CD4-positive, alpha-beta memory T cell (primary cell): ENCODE results near the gene CXCR4. TPM values are rescaled to one million over a fixed set of nuclear protein-coding genes. Genes with fewer than 3 reads are reported as not detected.
"Not testable (repeated sequence)": the region's sequence is repeated elsewhere in the genome, so short reads cannot be mapped to it uniquely, and the experiment has no call there.

Source experiments
- CTCF ChIA-PET: fragments of 350-600 bp; sonication (Branson Sonifier 250); formaldehyde crosslinking; loops from one replicate; lab custom pipeline; 2021; ENCODE audit warnings: inconsistent platforms; ENCODE audit not compliant: partially characterized antibody; lab: Charles Lee
- POLR2A ChIA-PET: fragments of 350-600 bp; sonication (Branson Sonifier 250); formaldehyde crosslinking; loops from one replicate; lab custom pipeline; 2021; ENCODE audit not compliant: partially characterized antibody; lab: Charles Lee
- DNase-seq, 5 donors: peaks; one replicate each; pipeline versions ENCODE4 v3.0.0 to v3.0.0-alpha.2; 2020 to 2022; ENCODE audit warnings: mixed read lengths in 1 of 5
- H3K27ac ChIP-seq: one replicate; pipeline ENCODE4 v1.7.0; 2013; ENCODE audit warnings: low read depth, low read length
- H3K27me3 ChIP-seq: 2 replicates; pipeline ENCODE4 v1.7.0; 2013; ENCODE audit warnings: mild to moderate bottlenecking, low read length, moderate library complexity; ENCODE audit not compliant: insufficient read depth
- H3K36me3 ChIP-seq: 2 replicates; pipeline ENCODE4 v1.7.0; 2013; ENCODE audit warnings: mild to moderate bottlenecking, low read length, moderate library complexity; ENCODE audit not compliant: insufficient read depth
- H3K4me1 ChIP-seq: 2 replicates; pipeline ENCODE4 v1.7.0; 2013; ENCODE audit warnings: mild to moderate bottlenecking, low read length, moderate library complexity; ENCODE audit not compliant: insufficient read depth
- H3K4me3 ChIP-seq, 2 donors: one replicate each; pipeline ENCODE4 v1.7.0; 2013; ENCODE audit warnings: low read length in 2 of 2, mild to moderate bottlenecking in 1 of 2
- H3K9me3 ChIP-seq, 2 donors: one replicate each; pipeline ENCODE4 v1.7.0; 2013; ENCODE audit warnings: low read length in 2 of 2, control low read depth in 1 of 2; ENCODE audit not compliant: control insufficient read depth in 1 of 2
- H3K27ac Mint-ChIP-seq, 7 donors: one replicate each; pipeline ENCODE4 v1.8.0; 2020 to 2021; ENCODE audit warnings: mixed read lengths in 7 of 7, mild to moderate bottlenecking in 6 of 7, inconsistent platforms in 3 of 7, moderate library complexity in 3 of 7
- H3K27me3 Mint-ChIP-seq, 2 donors: one replicate each; pipeline ENCODE4 v1.8.0; 2020 to 2021; ENCODE audit warnings: mixed read lengths in 2 of 2
- H3K36me3 Mint-ChIP-seq, 2 donors: one replicate each; pipeline ENCODE4 v1.8.0; 2020 to 2021; ENCODE audit warnings: mixed read lengths in 2 of 2, inconsistent platforms in 1 of 2, mild to moderate bottlenecking in 1 of 2
- H3K4me1 Mint-ChIP-seq, 4 donors: one replicate each; pipeline ENCODE4 v1.8.0; 2020 to 2021; ENCODE audit warnings: mixed read lengths in 4 of 4, mild to moderate bottlenecking in 1 of 4
- H3K4me3 Mint-ChIP-seq, 8 donors: one replicate each; pipeline ENCODE4 v1.8.0; 2020 to 2021; ENCODE audit warnings: mixed read lengths in 8 of 8, mild to moderate bottlenecking in 7 of 8, moderate library complexity in 6 of 8, inconsistent platforms in 3 of 8
- H3K9me3 Mint-ChIP-seq, 8 donors: one replicate each; pipeline ENCODE4 v1.8.0; 2020 to 2021; ENCODE audit warnings: mixed read lengths in 8 of 8, mild to moderate bottlenecking in 5 of 8, inconsistent platforms in 3 of 8, moderate library complexity in 1 of 8
- intact Hi-C: fragments of 100-400 bp; cut with micrococcal nuclease; formaldehyde crosslinking; loops from one replicate; pipeline ENCODE4 v1.15.1; 2023
- polyA plus RNA-seq, 2 donors: library from polyadenylated mRNA; unstranded; fragments of 300-500 nt; fragmentation: Illumina TruSeq; gene quantifications; one replicate each; pipeline ENCODE4 v1.2.3, GENCODE V29; 2021
- total RNA-seq, 2 experiments: library from RNA; stranded (reverse); gene quantifications; one replicate each; pipeline ENCODE4 v1.2.3, GENCODE V29; 2021

The CXCR4 gene
- total and polyA plus RNA-seq, 4 experiments from 2014 or later, result 306 to 1,556 (median 338) TPM

DNA sequence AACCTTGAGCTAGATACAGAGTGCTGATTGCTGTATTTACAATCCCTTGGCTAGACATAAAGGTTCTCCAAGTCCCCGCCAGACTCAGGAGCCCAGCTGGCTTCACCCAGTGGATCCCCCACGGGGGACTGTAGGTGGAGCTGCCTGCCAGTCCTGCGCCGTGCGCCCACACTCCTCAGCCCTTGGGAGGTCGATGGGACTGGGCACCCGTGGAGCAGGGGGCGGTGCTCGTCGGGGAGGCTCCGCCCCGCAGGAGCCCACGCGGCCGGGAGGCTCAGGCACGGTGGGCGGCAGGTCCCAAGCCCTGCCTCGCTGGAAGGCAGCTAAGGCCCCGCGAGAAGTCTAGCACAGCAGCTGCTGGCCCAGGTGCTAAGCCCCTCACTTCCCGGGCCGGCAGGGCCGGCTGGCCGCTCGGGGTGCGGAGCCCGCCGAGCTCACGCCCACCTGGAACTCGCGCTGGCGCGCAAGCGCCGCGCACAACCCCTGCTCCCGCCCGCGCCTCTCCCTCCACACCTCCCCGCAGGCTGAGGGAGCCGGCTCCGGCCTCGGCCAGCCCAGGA is 30.0 kb downstream of the CXCR4 start:
- H3K27me3 ChIP-seq, intact Hi-C loops, H3K4me3 ChIP-seq, H3K9me3 ChIP-seq, H3K36me3 Mint-ChIP-seq, DNase-seq, H3K4me3 Mint-ChIP-seq, H3K27ac Mint-ChIP-seq, H3K27ac ChIP-seq, H3K36me3 ChIP-seq, POLR2A ChIA-PET, H3K27me3 Mint-ChIP-seq, H3K9me3 Mint-ChIP-seq: not testable (repeated sequence)
- H3K4me1 Mint-ChIP-seq, result peaks cover 5 to 22% (median 12%) of the 10 kb centered on the region in 4 donors
- peaks cover 14% of the 10 kb centered on the region for H3K4me1 ChIP-seq
- CTCF ChIA-PET, result interaction anchor here (1.0 kb wide), 1 partner anchor 292 kb away, joined by 4 read pairs; no protein-coding TSS in a partner anchor

DNA sequence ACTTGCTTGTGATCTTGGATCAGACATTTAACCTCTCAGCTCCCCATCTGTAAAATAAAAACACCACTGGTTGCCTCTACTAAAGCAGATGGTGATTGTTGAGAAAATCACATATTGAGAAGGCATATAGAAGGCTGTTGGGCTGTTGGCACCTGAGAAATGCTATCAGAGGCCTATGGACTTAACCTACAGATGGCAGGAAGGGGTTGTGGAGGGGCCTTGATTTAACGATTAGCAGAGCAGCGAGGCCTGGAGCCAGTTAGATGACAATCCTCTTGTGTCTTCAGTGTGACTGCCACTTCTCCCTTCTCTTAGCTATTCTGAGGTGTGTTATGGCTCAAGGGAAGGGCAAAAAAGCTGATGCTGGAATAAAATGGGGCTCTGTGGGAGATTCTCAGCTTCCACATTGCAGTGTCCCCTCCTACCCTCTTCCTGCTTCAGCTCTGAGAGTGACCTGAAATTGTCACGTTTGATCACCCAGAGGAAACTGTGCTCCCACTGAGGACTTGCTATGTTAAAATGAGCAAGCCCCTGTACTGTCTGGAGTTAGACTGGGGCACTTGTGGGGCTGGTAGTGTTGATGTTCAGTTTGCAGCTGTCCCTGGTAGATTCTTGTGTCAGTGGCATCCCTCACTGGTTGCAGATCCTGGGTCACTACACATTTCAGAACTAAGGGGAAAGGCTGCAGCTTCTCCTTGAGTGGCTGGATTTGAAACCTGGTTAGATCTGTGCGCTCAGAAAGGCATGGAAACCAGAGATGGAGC is 31.5 kb downstream of the CXCR4 start:
- Histone ChIP-seq H3K4me1 (peaks cover 2% of the 10 kb centered on the region), H3K4me3 (no peak overlapping the region), H3K27ac (no peak overlapping the region), H3K9me3 (no peaks in the 10 kb centered on the region), H3K27me3 (no peaks in the 10 kb centered on the region), H3K36me3 (no peaks in the 10 kb centered on the region)
- DNase-seq, result no peak
- intact Hi-C loops, result no loop called here
- CTCF ChIA-PET, result no interaction called here
- no peaks in the 10 kb centered on the region for H3K9me3 Mint-ChIP-seq
- H3K27me3 Mint-ChIP-seq, result no peaks in the 10 kb centered on the region
- H3K4me1 Mint-ChIP-seq, result peaks cover 0 to 13% (median 2%) of the 10 kb centered on the region in 4 donors
- no peaks in the 10 kb centered on the region for H3K36me3 Mint-ChIP-seq
- no peak overlapping the region for H3K4me3 Mint-ChIP-seq
- peak overlapping the region in 4 of 7 donors; percentile 7 to 38 (median 14) for H3K27ac Mint-ChIP-seq
- POLR2A ChIA-PET, result no interaction called here

DNA sequence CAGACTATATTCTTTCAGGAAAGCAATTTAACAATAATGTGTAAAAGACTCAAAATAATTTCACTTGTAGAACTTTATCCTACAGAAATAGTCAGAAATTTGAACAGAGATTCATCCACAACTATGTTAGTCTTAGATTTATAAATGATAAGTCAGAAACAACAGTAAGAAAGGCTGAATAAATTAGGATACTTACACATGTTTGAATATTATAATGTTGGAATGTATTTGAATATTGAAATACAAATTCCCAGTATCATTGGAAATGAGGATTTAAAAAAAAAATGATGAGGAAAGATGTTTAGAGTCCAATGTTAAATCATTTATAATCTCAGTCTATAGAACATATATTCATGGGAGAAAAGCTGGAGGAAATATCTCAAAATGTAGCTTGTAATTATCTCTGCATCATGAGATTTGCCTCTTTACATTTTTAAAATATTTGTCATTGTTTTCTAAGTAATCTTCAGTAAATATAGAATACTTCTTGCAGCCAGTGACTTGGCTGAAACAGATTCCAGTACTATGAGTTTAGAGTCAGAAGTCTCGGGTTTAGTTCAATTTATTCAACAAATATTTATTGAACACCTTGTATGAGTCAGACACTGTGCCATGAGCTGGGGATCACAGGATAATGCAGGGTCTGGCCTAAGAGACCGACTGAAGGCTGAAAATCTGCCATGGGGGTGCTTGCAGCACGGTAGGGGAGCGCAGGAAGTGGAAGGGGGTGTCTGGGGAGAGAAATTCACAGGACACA is 32.3 kb downstream of the CXCR4 start:
- Mint-ChIP-seq H3K9me3 (no peaks in the 10 kb centered on the region), H3K36me3 (no peaks in the 10 kb centered on the region), H3K4me1 (peaks cover 0 to 11% (median 2%) of the 10 kb centered on the region in 4 donors), H3K4me3 (no peak overlapping the region), H3K27ac (peak overlapping the region in 3 of 7 donors; percentile 11 to 72 (median 15)), H3K27me3 (no peaks in the 10 kb centered on the region)
- Histone ChIP-seq H3K27me3 (no peaks in the 10 kb centered on the region), H3K36me3 (no peaks in the 10 kb centered on the region), H3K27ac (no peak overlapping the region), H3K9me3 (no peaks in the 10 kb centered on the region), H3K4me3 (no peak overlapping the region), H3K4me1 (no peaks in the 10 kb centered on the region)
- intact Hi-C loops, result no loop called here
- no peak for DNase-seq
- POLR2A ChIA-PET, result no interaction called here
- CTCF ChIA-PET, result no interaction called here

DNA sequence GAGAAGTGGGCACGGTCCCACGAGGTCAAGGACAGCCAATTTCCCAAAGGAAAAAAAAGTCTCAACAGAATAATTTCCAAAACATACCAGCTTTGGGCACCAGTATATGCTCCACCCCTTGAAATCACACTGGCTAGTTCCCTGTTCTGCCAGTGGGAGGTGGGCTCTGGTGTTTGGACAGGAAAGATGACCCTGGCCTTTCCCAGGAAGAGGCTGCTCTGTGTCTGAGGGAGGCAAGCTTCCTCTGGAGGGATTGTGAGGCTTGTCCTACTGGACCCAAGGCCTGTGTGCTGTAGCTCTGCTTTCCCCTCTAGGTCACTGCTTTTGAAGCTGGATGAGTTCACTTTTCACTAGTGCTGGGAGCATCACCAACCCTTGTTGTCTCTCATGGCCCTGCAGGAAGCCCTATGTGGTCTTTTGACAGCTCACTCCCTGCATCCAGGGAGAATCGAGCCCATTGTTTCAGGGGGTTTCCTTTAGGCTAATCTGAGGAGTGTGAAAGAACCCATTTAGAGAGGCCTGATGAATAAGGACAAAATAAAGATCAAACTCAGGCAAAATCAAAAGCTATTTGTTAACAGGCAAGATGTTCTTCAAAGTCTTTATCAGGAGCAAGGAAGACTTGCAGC is 36.3 kb downstream of the CXCR4 start:
- ChIA-PET POLR2A (no interaction called here), CTCF (no interaction called here)
- intact Hi-C loops, result no loop called here
- Mint-ChIP-seq H3K27me3 (no peaks in the 10 kb centered on the region), H3K27ac (peak overlapping the region in 1 of 7 donors; percentile 32), H3K4me1 (peaks cover 0 to 10% (median 0%) of the 10 kb centered on the region in 4 donors), H3K4me3 (no peak overlapping the region), H3K9me3 (peaks cover 0 to 5% (median 0%) of the 10 kb centered on the region in 8 donors), H3K36me3 (no peaks in the 10 kb centered on the region)
- H3K4me1 ChIP-seq, result peaks cover 8% of the 10 kb centered on the region
- no peak overlapping the region for H3K27ac ChIP-seq
- no peak for DNase-seq
- no peaks in the 10 kb centered on the region for H3K27me3 ChIP-seq
- no peak overlapping the region for H3K4me3 ChIP-seq
- H3K9me3 ChIP-seq, result no peaks in the 10 kb centered on the region
- H3K36me3 ChIP-seq, result no peaks in the 10 kb centered on the region

DNA sequence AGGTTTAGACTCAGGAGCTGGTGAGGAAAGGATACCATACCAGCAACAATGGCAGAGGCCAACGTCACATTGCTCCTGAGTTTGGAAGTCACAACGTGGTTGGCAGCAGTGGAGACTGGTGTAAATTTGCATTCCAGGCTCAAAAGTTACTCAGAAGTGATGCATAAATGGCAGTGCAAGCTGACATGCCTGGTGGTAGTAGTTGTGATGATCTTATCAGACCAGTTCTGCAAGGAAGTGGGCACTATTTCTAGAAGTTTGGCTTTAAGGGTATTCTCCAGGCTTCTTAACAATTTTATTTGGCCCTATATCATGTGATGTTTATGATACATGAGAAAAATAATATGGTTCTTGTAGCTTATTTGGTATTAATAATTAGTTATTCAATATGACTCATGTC is 37.8 kb downstream of the CXCR4 start:
- Mint-ChIP-seq H3K4me3 (no peak overlapping the region), H3K4me1 (no peaks in the 10 kb centered on the region), H3K36me3 (no peaks in the 10 kb centered on the region), H3K27ac (no peak overlapping the region), H3K9me3 (peaks cover 0 to 10% (median 0%) of the 10 kb centered on the region in 8 donors), H3K27me3 (no peaks in the 10 kb centered on the region)
- ChIA-PET CTCF (no interaction called here), POLR2A (no interaction called here)
- peaks cover 8% of the 10 kb centered on the region for H3K4me1 ChIP-seq
- H3K27me3 ChIP-seq, result no peaks in the 10 kb centered on the region
- H3K9me3 ChIP-seq, result no peaks in the 10 kb centered on the region
- no peak for DNase-seq
- no peak overlapping the region for H3K4me3 ChIP-seq
- no peaks in the 10 kb centered on the region for H3K36me3 ChIP-seq
- intact Hi-C loops, result no loop called here
- H3K27ac ChIP-seq, result no peak overlapping the region

DNA sequence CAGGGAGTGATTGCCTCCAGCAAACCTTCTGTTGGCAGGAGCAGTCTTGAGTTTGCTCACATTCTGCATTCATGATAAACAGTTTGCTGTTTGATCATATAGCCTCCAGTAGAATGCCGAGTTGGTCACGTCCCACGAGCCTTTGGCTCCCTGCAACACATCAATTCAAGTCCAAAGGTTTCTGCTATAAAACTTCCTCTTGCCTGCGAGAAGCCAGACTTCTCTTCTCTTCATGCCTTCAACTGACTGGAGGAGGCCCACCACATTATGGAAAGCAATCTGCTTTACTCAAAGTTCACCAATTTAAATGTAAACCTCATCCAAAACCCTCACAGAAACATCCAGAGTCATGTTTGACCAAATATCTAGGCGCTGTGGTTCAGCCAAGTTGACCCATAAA is 40.8 kb downstream of the CXCR4 start:
- Histone ChIP-seq H3K36me3 (no peaks in the 10 kb centered on the region), H3K27me3 (no peaks in the 10 kb centered on the region), H3K9me3 (no peaks in the 10 kb centered on the region), H3K4me3 (no peak overlapping the region), H3K27ac (no peak overlapping the region), H3K4me1 (peaks cover 8% of the 10 kb centered on the region)
- intact Hi-C loops, result no loop called here
- no peak overlapping the region for H3K4me3 Mint-ChIP-seq
- ChIA-PET POLR2A (no interaction called here), CTCF (no interaction called here)
- no peak overlapping the region for H3K27ac Mint-ChIP-seq
- H3K9me3 Mint-ChIP-seq, result peaks cover 0 to 20% (median 4%) of the 10 kb centered on the region in 8 donors
- no peaks in the 10 kb centered on the region for H3K27me3 Mint-ChIP-seq
- no peaks in the 10 kb centered on the region for H3K4me1 Mint-ChIP-seq
- peaks cover 0 to 8% of the 10 kb centered on the region in 2 donors for H3K36me3 Mint-ChIP-seq
- DNase-seq, result no peak

DNA sequence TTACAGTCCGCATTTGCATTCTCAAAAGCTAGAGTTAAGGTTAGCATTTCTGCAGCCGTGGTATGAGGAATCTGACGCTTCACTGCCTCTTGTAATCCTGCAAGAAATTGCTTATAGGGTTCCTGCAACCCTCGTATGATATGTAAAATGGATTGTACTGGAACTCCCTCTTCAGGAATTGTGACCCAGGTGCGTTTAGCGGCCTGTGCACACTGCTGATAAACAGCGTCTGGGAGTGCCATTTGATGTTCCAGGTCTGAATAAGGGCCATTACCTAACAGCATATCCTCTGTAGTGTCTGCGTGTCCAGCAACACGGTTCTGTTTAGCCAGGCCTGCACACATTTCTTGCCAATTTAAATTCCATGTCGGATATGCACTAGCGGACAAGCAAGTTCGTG is 42.5 kb downstream of the CXCR4 start:
- Histone ChIP-seq H3K27me3 (no peaks in the 10 kb centered on the region), H3K9me3 (no peaks in the 10 kb centered on the region), H3K27ac (no peak overlapping the region), H3K4me3 (no peak overlapping the region), H3K4me1 (peaks cover 7% of the 10 kb centered on the region), H3K36me3 (no peaks in the 10 kb centered on the region)
- Mint-ChIP-seq H3K4me1 (no peaks in the 10 kb centered on the region), H3K27me3 (no peaks in the 10 kb centered on the region), H3K36me3 (peaks cover 0 to 8% of the 10 kb centered on the region in 2 donors), H3K9me3 (peaks cover 0 to 31% (median 10%) of the 10 kb centered on the region in 8 donors), H3K27ac (no peak overlapping the region), H3K4me3 (no peak overlapping the region)
- POLR2A ChIA-PET, result no interaction called here
- no peak for DNase-seq
- CTCF ChIA-PET, result no interaction called here
- intact Hi-C loops, result no loop called here
